A673 (cell line): ENCODE measurements around the gene SEMA5A. TPM values are rescaled to one million over a fixed set of nuclear protein-coding genes. Genes with fewer than 3 reads are reported as not detected.

ENCODE experiments used
- BruUV-seq: library from RNA; stranded (reverse); fragments of 400-500 nt; replicated peaks from 2 replicates; lab custom pipeline; 2021; lab: Mats Ljungman, UMichigan
- CTCF ChIA-PET: fragments of 300-600 bp; sonication (Branson Sonifier 250); formaldehyde crosslinking; loops from one replicate; lab custom pipeline; 2022; ENCODE audit warnings: antibody characterized with exemption; lab: Charles Lee
- POLR2A ChIA-PET: fragments of 300-600 bp; sonication (Branson Sonifier 250); formaldehyde crosslinking; loops from one replicate; lab custom pipeline; 2022; ENCODE audit warnings: antibody characterized with exemption; ENCODE audit not compliant: low non-redundant PET; lab: Charles Lee
- DNase-seq: peaks from one replicate; pipeline ENCODE4 v3.0.0-alpha.2; 2015; ENCODE audit warnings: low spot score
- H3K27ac ChIP-seq: fragments of 200-600 bp; sonication (generic); 2 replicates; pipeline ENCODE4 v1.5.1; 2016; ENCODE audit warnings: mixed run types, low read depth, mild to moderate bottlenecking, mixed read lengths, antibody characterized with exemption, low read length; ENCODE audit not compliant: poor library complexity, severe bottlenecking
- H3K27me3 ChIP-seq: fragments of 200-600 bp; sonication (generic); replicated peaks from 2 replicates; pipeline ENCODE4 v1.6.1; 2017; ENCODE audit warnings: mixed run types, low read depth, mild to moderate bottlenecking, mixed read lengths, antibody characterized with exemption, low read length; ENCODE audit not compliant: insufficient read depth, poor library complexity
- H3K36me3 ChIP-seq: fragments of 200-600 bp; sonication (generic); 2 replicates; pipeline ENCODE4 v1.6.1; 2016; ENCODE audit warnings: mixed run types, mild to moderate bottlenecking, mixed read lengths, antibody characterized with exemption, low read length; ENCODE audit not compliant: insufficient read depth, poor library complexity, severe bottlenecking
- H3K4me1 ChIP-seq: fragments of 200-600 bp; sonication (generic); 2 replicates; pipeline ENCODE4 v1.6.1; 2017; ENCODE audit warnings: mixed run types, mild to moderate bottlenecking, mixed read lengths, antibody characterized with exemption, low read length; ENCODE audit not compliant: insufficient read depth, poor library complexity, severe bottlenecking
- H3K4me3 ChIP-seq: fragments of 200-600 bp; sonication (generic); 2 replicates; pipeline ENCODE4 v1.5.1; 2016; ENCODE audit warnings: low read depth, mixed run types, mild to moderate bottlenecking, mixed read lengths, low read length; ENCODE audit not compliant: poor library complexity, severe bottlenecking
- H3K9me3 ChIP-seq: fragments of 200-600 bp; sonication (generic); 2 replicates; pipeline ENCODE4 v1.6.1; 2016; ENCODE audit warnings: mixed run types, low read depth, mild to moderate bottlenecking, mixed read lengths, antibody characterized with exemption, low read length; ENCODE audit not compliant: poor library complexity, severe bottlenecking
- EZH2 ChIP-seq: fragments of 200-600 bp; sonication (generic); IDR thresholded peaks from 2 replicates; pipeline ENCODE4 v1.6.1; 2017; ENCODE audit warnings: borderline replicate concordance, low read depth, mild to moderate bottlenecking, mixed read lengths, antibody characterized with exemption, low read length; ENCODE audit not compliant: poor library complexity, severe bottlenecking
- intact Hi-C: fragments of 100-400 bp; cut with micrococcal nuclease; formaldehyde crosslinking; loops from one replicate; pipeline ENCODE4 v1.10.0; 2022; ENCODE audit not compliant: unreplicated experiment
- total RNA-seq: library from RNA; stranded (reverse); gene quantifications from 2 replicates; pipeline ENCODE4 v1.2.3, GENCODE V29; 2021
- TF ChIP-seq, protein P1 (sequence below): fragments of 300-800, 200-600 bp; sonication (generic); conservative IDR thresholded peaks from 2 replicates; pipeline ENCODE4 v1.5.1; 2017; ENCODE audit warnings: low read depth, mild to moderate bottlenecking, antibody characterized with exemption, low read length, moderate library complexity, mixed read lengths

The SEMA5A gene
- total RNA-seq, 1 experiment from 2014 or later: 0.17 TPM

DNA sequence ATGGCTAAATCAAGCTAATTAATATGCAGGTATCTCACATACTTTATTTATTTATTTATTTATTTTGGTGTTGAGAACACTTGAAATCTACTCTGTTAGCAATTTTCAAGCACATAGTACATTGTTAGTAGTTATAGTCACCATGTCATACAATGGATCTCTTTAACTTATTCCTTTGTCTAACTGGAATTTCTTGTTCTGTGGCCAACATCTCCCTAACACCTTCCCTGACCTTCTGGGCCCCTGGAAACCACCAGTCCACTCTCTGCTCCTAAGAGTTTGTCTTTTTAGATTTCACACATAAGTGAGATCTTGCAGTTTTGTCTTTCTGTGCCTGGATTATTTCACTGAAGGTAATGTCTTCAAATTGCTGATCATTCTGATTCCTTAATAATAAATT, 229.1 kb downstream of the SEMA5A start:
- CTCF ChIA-PET: no interaction called here
- Histone ChIP-seq H3K4me3 (no peak overlapping the region), H3K36me3 (no peaks in the 10 kb centered on the region), H3K9me3 (no peaks in the 10 kb centered on the region), H3K27ac (no peak overlapping the region), H3K4me1 (no peaks in the 10 kb centered on the region), H3K27me3 (no peaks in the 10 kb centered on the region)
- DNase-seq: no peak
- no peak for TF ChIP-seq EZH2
- TF ChIP-seq, protein P1, sequence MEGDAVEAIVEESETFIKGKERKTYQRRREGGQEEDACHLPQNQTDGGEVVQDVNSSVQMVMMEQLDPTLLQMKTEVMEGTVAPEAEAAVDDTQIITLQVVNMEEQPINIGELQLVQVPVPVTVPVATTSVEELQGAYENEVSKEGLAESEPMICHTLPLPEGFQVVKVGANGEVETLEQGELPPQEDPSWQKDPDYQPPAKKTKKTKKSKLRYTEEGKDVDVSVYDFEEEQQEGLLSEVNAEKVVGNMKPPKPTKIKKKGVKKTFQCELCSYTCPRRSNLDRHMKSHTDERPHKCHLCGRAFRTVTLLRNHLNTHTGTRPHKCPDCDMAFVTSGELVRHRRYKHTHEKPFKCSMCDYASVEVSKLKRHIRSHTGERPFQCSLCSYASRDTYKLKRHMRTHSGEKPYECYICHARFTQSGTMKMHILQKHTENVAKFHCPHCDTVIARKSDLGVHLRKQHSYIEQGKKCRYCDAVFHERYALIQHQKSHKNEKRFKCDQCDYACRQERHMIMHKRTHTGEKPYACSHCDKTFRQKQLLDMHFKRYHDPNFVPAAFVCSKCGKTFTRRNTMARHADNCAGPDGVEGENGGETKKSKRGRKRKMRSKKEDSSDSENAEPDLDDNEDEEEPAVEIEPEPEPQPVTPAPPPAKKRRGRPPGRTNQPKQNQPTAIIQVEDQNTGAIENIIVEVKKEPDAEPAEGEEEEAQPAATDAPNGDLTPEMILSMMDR: no peak
- intact Hi-C loops: no loop called here
- POLR2A ChIA-PET: no interaction called here
- no TSS peak for BruUV-seq

DNA sequence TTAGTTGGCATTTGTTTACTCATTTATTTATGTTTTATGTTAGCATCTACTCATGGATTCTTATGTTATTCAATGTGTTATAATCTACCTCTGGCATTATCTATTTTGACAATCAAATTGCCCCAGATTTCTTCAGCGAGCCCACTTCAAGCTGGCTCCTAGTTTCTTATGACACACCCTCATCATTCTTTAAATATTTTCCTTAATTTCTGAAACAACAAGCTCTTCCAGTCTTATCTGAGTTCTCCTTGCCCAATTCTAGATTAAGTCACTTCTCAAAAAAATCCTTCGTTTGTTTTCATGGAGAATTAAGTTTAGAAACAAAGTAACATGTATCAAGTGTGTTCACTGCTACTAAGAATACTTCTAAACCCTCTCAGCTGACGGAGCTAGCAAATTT, 229.8 kb downstream of the SEMA5A start:
- CTCF ChIA-PET: no interaction called here
- Histone ChIP-seq H3K27ac (no peak overlapping the region), H3K4me3 (no peak overlapping the region), H3K27me3 (no peaks in the 10 kb centered on the region), H3K4me1 (no peaks in the 10 kb centered on the region), H3K36me3 (no peaks in the 10 kb centered on the region), H3K9me3 (no peaks in the 10 kb centered on the region)
- TF ChIP-seq, protein P1: no peak
- TF ChIP-seq EZH2: no peak
- POLR2A ChIA-PET: no interaction called here
- no peak for DNase-seq
- intact Hi-C loops: no loop called here
- no TSS peak for BruUV-seq

DNA sequence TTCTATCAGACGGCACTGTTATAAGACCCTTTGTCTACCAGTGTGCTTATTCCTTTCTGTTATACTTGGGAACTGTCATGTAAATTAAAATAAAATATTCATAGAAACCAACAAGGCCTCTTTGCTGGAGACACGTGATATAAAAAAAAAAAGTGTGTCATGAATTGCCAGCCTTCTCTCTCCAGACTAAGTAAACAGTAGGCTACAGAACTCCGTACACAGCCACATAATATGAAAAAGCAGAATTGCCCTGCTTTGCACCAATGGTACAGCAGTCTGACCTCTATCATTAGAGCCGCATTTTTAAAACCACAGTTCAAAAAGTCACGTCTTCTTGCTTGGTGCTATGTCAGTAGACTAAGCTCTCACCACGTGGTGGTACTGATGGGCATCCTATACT, 231.3 kb downstream of the SEMA5A start:
- H3K4me1 ChIP-seq: no peaks in the 10 kb centered on the region
- no TSS peak for BruUV-seq
- no peaks in the 10 kb centered on the region for H3K27me3 ChIP-seq
- H3K27ac ChIP-seq: no peak overlapping the region
- H3K4me3 ChIP-seq: no peak overlapping the region
- H3K36me3 ChIP-seq: no peaks in the 10 kb centered on the region
- DNase-seq: no peak
- ChIA-PET CTCF (no interaction called here), POLR2A (no interaction called here)
- intact Hi-C loops: no loop called here
- H3K9me3 ChIP-seq: no peaks in the 10 kb centered on the region
- no peak for TF ChIP-seq EZH2
- TF ChIP-seq, protein P1: no peak
